Choroid plexus epithelial cell (primary cell): ENCODE data around the gene SDR42E1.

Experiments
- DNase-seq: peaks from one replicate; pipeline ENCODE4 v3.0.0-alpha.2; 2010; ENCODE audit warnings: low read depth
- H3K4me3 ChIP-seq: 2 replicates; pipeline ENCODE4 v1.5.1; 2011; ENCODE audit warnings: low read depth, mild to moderate bottlenecking, control low read depth, low read length, moderate library complexity
- CTCF ChIP-seq: conservative IDR thresholded peaks from 2 replicates; pipeline ENCODE4 v1.5.1; 2011; ENCODE audit warnings: low read depth, mild to moderate bottlenecking, control low read depth, inconsistent platforms, low read length, moderate library complexity

The SDR42E1 gene

DNA sequence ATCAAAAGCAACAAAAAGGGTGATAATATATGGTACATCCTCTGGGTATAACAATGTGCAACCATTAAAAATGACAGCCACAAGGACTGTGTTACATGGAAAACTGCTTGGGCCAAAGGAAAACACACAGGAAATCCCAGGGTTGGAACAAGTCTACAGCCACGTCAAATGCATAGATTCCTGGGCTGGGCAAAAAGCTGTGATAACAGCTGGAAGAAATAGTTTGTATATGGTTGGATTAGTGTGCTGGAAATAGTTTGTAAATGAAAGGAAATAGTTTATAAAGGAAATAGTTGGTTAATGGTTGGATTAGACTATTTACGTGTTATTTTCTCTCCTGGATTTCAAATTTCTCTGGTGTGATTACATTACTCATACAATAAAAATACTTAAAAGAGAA lies 26.4 kb upstream of the SDR42E1 start:
- DNase-seq: peak; percentile 9
- no peak overlapping the region for H3K4me3 ChIP-seq
- TF ChIP-seq CTCF: no peak

DNA sequence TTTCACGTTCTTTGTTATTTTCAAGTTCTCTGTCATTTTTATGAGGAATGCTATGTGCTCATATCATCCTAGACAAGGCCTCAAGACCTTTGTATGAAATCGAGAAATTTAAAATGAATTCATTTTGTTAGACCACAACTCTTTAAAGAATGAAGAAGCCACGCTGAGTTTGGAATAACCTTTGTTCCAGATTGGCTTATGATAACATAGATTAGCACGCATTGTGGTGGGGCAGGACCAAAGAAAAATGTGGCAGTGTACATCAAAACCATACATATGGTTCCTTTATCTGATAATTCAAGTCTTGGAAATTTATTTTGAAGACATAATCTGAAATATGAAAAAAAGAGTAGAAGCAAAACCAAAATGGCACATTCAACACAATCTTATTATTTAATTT lies 26.0 kb upstream of the SDR42E1 start:
- peak; percentile 23 for DNase-seq
- no peak overlapping the region for H3K4me3 ChIP-seq
- no peak for TF ChIP-seq CTCF

- DNase-seq: peak; percentile 27
- H3K4me3 ChIP-seq: no peak within 1 kb of the TSS
- no peak for TF ChIP-seq CTCF
Observed at GRCh38 chr16:82034981-82035612, 23.8 kb upstream of the SDR42E1 start, which contains the start of gene HSD17B2. TSS of gene HSD17B2 (plus strand) at chr16:82035253. CDS start at chr16:82035425, 172 bp downstream.

DNA sequence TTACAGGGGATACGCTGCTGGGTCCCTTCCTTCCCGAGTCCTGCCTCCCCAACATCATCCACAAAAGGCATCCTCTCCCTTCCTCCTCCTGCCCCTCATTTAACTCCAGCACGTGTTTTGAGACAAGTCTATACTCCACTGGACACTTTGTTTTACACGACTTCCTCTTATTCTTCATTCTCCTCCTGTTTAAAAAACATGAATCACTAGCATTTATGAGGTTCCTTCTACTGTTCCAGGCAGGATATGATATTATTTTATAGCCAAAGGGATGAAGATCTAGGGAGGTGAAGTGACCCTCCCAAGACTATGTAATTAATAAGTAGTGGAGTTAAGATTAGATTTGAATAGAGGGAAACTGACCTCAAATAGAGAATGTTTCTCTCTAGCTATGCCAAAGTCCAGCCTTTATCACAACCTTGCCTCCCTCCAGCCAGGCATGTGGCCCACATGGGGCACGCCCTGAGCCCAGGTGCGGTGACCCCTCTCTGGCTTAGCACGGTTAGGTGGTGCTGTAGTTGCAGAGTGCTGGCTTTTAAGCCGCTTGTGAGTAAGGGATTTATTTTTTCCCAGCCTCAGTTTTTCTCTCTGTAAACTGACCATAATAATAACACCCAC lies 22.5 kb upstream of the SDR42E1 start:
- no peak for TF ChIP-seq CTCF
- H3K4me3 ChIP-seq: no peak overlapping the region

GRCh38 chr16:82033006-82033405 lies 21.7 kb upstream of the SDR42E1 start:
- no peak for TF ChIP-seq CTCF
- no peak for DNase-seq
- no peak overlapping the region for H3K4me3 ChIP-seq

More for the DNA sequence above, 22.5 kb upstream of the SDR42E1 start:
- no peak for DNase-seq

DNA sequence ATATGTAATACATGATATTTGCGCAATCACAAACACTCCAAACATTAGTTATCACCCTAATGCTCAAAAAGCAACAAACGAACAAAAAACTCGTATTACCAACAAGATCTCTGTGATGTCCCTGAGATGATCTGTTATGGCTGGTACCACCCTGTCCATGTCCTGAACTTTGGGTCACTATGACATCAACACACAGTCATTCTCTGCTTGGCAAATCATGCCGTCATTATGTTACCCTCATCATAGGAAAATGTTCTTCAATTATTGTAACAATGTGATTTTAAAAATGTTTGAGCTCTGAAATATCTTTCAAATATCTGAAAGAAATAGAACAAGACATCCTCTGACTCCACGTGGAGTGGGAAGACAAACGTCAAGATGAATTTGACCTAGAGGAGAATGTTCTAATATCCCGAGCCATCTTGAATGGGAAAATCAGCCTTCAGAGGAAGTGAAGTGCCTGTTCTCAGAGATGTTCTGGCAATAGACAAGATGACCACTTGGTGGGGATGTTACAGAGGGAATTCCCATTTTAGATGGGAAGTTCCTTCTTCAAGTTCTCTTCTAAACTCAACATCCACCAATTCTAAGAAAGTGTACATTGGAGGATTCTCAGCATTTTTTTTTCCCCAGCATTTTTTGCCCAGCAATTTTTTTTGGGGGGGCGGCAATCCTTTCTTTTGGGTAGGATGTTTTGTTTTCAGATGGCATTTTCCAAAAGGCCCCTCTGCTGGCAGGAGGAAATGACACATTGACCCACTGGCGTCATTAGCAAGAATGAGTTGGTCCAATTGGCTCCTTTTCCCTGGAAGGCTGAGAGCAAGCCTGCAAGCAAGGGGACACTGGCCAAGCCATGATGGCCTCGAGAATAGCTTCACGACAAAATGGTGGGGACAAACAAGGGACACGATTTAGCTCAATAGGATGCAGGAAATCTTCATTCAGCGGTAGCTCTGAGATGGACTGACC lies 20.1 kb upstream of the SDR42E1 start:
- peak; percentile 86 for DNase-seq
- TF ChIP-seq CTCF: peak; percentile 75
- no peak overlapping the region for H3K4me3 ChIP-seq
